ENCODE data around the gene CCM2L. TPM values are rescaled to one million over a fixed set of nuclear protein-coding genes. Genes with fewer than 3 reads are reported as not detected.

The CCM2L gene
- polyA plus RNA-seq, 1 donor (not counting 4 experiments of a cell fraction or from before 2014, with no cell fraction given): not detected

- FAIRE-seq: no peak
- peaks cover 19% of the 10 kb centered on the region for H3K27me3 ChIP-seq (ENCODE audit: control insufficient read depth, extremely low read depth, insufficient read depth, low read length)
- dilution Hi-C loops (cut with MboI; ENCODE audit: extremely low pct_ligation_motif_present, low sequenced_read_pairs): no loop called here
Measured at GRCh38 chr20:31974296-31974695, 35.9 kb upstream of the CCM2L start.

GRCh38 chr20:31974951-31975487 lies 35.2 kb upstream of the CCM2L start:
- H3K27me3 ChIP-seq (ENCODE audit: control insufficient read depth, extremely low read depth, insufficient read depth, low read length): peaks cover 17% of the 10 kb centered on the region
- H3K79me2 ChIP-seq (ENCODE audit: control insufficient read depth, insufficient read depth, low read length): no peaks in the 10 kb centered on the region
- no peak for FAIRE-seq
- no peak overlapping the region for H3K4me3 ChIP-seq (ENCODE audit: control insufficient read depth in 2 of 3, extremely low read depth in 1 of 3, insufficient read depth in 2 of 3, low read depth in 1 of 3, low read length in 3 of 3)
- H3K4me2 ChIP-seq (ENCODE audit: control insufficient read depth, extremely low read depth, insufficient read depth, low read depth, low read length): no peak overlapping the region
- no peak overlapping the region for H2AFZ ChIP-seq (ENCODE audit: control insufficient read depth, low read length)
- no peak overlapping the region for H3K9ac ChIP-seq (ENCODE audit: control insufficient read depth, extremely low read depth, insufficient read depth, low read length)
- dilution Hi-C loops (cut with MboI; ENCODE audit: extremely low pct_ligation_motif_present, low sequenced_read_pairs): no loop called here
- H3K27ac ChIP-seq (ENCODE audit: control insufficient read depth, insufficient read depth, low read length): no peak overlapping the region
- no peaks in the 10 kb centered on the region for H3K9me1 ChIP-seq (ENCODE audit: control insufficient read depth, extremely low read depth, insufficient read depth, low read length)
- no peaks in the 10 kb centered on the region for H3K4me1 ChIP-seq (ENCODE audit: control insufficient read depth, extremely low read depth, insufficient read depth, low read length)
- no peaks in the 10 kb centered on the region for H3K9me3 ChIP-seq (ENCODE audit: control insufficient read depth, low read depth, low read length)
- no peak for DNase-seq (ENCODE audit: low read depth, low spot score)
- H4K20me1 ChIP-seq (ENCODE audit: control insufficient read depth, extremely low read depth, insufficient read depth, low read length): no peaks in the 10 kb centered on the region
- no peaks in the 10 kb centered on the region for H3K36me3 ChIP-seq (ENCODE audit: control insufficient read depth in 2 of 2, extremely low read depth in 1 of 2, insufficient read depth in 2 of 2, low read length in 2 of 2)
- TF ChIP-seq EZH2 (IDR thresholded peaks at IDR 0.05; ENCODE audit: low read length) (no peak), CTCF (optimal IDR thresholded peaks at IDR 0.05 in 1 of 3, IDR thresholded peaks at IDR 0.05 in 1 of 3, conservative IDR thresholded peaks at IDR 0.05 in 1 of 3; ENCODE audit: extremely low read depth in 1 of 3, insufficient read depth in 2 of 3, low read length in 3 of 3) (no peak)

More at GRCh38 chr20:31974296-31974695, 35.9 kb upstream of the CCM2L start:
- Histone ChIP-seq H3K9ac (ENCODE audit: control insufficient read depth, extremely low read depth, insufficient read depth, low read length) (no peak overlapping the region), H3K9me3 (ENCODE audit: control insufficient read depth, low read depth, low read length) (no peaks in the 10 kb centered on the region), H4K20me1 (ENCODE audit: control insufficient read depth, extremely low read depth, insufficient read depth, low read length) (no peaks in the 10 kb centered on the region), H2AFZ (ENCODE audit: control insufficient read depth, low read length) (no peak overlapping the region), H3K36me3 (ENCODE audit: control insufficient read depth in 2 of 2, extremely low read depth in 1 of 2, insufficient read depth in 2 of 2, low read length in 2 of 2) (no peaks in the 10 kb centered on the region), H3K4me3 (ENCODE audit: control insufficient read depth in 2 of 3, extremely low read depth in 1 of 3, insufficient read depth in 2 of 3, low read depth in 1 of 3, low read length in 3 of 3) (no peak overlapping the region), H3K79me2 (ENCODE audit: control insufficient read depth, insufficient read depth, low read length) (no peaks in the 10 kb centered on the region), H3K4me2 (ENCODE audit: control insufficient read depth, extremely low read depth, insufficient read depth, low read depth, low read length) (no peak overlapping the region), H3K4me1 (ENCODE audit: control insufficient read depth, extremely low read depth, insufficient read depth, low read length) (no peaks in the 10 kb centered on the region), H3K9me1 (ENCODE audit: control insufficient read depth, extremely low read depth, insufficient read depth, low read length) (no peaks in the 10 kb centered on the region), H3K27ac (ENCODE audit: control insufficient read depth, insufficient read depth, low read length) (no peak overlapping the region)
- no peak for TF ChIP-seq CTCF (optimal IDR thresholded peaks at IDR 0.05 in 1 of 3, IDR thresholded peaks at IDR 0.05 in 1 of 3, conservative IDR thresholded peaks at IDR 0.05 in 1 of 3; ENCODE audit: extremely low read depth in 1 of 3, insufficient read depth in 2 of 3, low read length in 3 of 3)
- no peak for TF ChIP-seq EZH2 (IDR thresholded peaks at IDR 0.05; ENCODE audit: low read length)
- DNase-seq (ENCODE audit: low read depth, low spot score): no peak
